Heart left ventricle (tissue), 13 donors: ENCODE measurements around the gene ZNF473.

Experiments used
- POLR2A ChIP-seq, 2 donors: fragments of 450-650 bp; IDR thresholded peaks; one replicate each; pipeline ENCODE4 v1.6.1; 2017; ENCODE audit warnings: antibody characterized with exemption in 2 of 2, mild to moderate bottlenecking in 2 of 2, moderate library complexity in 2 of 2
- TF ChIP-seq, protein P1 (sequence below), 12 donors: fragments of 200-600 bp; sonication (generic) in 4 of 12; IDR thresholded peaks; one replicate each; pipeline versions ENCODE4 v1.5.0 to v1.8.0; 2018 to 2022; ENCODE audit warnings: antibody characterized with exemption in 12 of 12, mild to moderate bottlenecking in 5 of 12
- donor health status: ischemic (EF 13 %, LVEDD 7.1; RV severe dilation, severe dysfunction).
- donor health status: DM: no; HTN: yes; CAD: no.
- donor health status: DM: no; HTN: no; CAD: no.
- donor health status: ischemic (EF 25% LVEDD 6.9; RV normal size, moderate dysfunction).
- donor health status: ischemic (EF 25% LVEDD 5.7; RV mildly dilated, moderate dysfunction).
- donor health status: ischemic (EF 35%, LVEDD 5.7; RV mildly dilated, moderate dysfunction).
- donor health status: nonischemic (EF 11% LVEDD 7.7; RV severe dilation, severe dysfunction).
- donor health status: DM: yes; HTN: yes; CAD: no.
- donor health status: PGD.
- donor health status: ischemic (EF 29% LVEDD 5.4; RV normal size, mild dysfunction).
- donor health status: nonischemic (EF 23%, LVEDD 6.1; RV moderate dilation, normal function).

GRCh38 chr19:50053119-50053518, 27.3 kb downstream of the ZNF473 start:
- TF ChIP-seq, protein P1, sequence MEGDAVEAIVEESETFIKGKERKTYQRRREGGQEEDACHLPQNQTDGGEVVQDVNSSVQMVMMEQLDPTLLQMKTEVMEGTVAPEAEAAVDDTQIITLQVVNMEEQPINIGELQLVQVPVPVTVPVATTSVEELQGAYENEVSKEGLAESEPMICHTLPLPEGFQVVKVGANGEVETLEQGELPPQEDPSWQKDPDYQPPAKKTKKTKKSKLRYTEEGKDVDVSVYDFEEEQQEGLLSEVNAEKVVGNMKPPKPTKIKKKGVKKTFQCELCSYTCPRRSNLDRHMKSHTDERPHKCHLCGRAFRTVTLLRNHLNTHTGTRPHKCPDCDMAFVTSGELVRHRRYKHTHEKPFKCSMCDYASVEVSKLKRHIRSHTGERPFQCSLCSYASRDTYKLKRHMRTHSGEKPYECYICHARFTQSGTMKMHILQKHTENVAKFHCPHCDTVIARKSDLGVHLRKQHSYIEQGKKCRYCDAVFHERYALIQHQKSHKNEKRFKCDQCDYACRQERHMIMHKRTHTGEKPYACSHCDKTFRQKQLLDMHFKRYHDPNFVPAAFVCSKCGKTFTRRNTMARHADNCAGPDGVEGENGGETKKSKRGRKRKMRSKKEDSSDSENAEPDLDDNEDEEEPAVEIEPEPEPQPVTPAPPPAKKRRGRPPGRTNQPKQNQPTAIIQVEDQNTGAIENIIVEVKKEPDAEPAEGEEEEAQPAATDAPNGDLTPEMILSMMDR (IDR thresholded peaks at IDR 0.05) = no peak
- no peak for TF ChIP-seq POLR2A (IDR thresholded peaks at IDR 0.05)
